Muscle layer of colon (tissue), 2 donors: ENCODE data around the gene SEH1L.
"Not testable (repeated sequence)": the region's sequence is repeated elsewhere in the genome, so short reads cannot be mapped to it uniquely, and the experiment has no call there.

Source experiments
- H3K27ac ChIP-seq: one replicate; pipeline ENCODE4 v1.7.0; 2013; ENCODE audit warnings: low read depth, mild to moderate bottlenecking, low read length, moderate library complexity
- H3K27me3 ChIP-seq, 2 donors: one replicate each; pipeline ENCODE4 v1.7.0; 2013; ENCODE audit warnings: low read length in 2 of 2, mild to moderate bottlenecking in 2 of 2; ENCODE audit not compliant: insufficient read depth in 2 of 2, control insufficient read depth in 1 of 2
- H3K36me3 ChIP-seq: one replicate; pipeline ENCODE4 v1.7.0; 2013; ENCODE audit warnings: mild to moderate bottlenecking, low read length; ENCODE audit not compliant: insufficient read depth
- H3K4me1 ChIP-seq: one replicate; pipeline ENCODE4 v1.7.0; 2013; ENCODE audit warnings: mild to moderate bottlenecking, low read length; ENCODE audit not compliant: insufficient read depth
- H3K4me3 ChIP-seq, 2 donors: one replicate each; pipeline ENCODE4 v1.7.0; 2013; ENCODE audit warnings: low read length in 2 of 2, low read depth in 1 of 2, mild to moderate bottlenecking in 1 of 2, moderate library complexity in 1 of 2
- H3K9ac ChIP-seq: one replicate; pipeline ENCODE4 v1.7.0; 2013; ENCODE audit warnings: low read length
- H3K9me3 ChIP-seq: one replicate; pipeline ENCODE4 v1.7.0; 2013; ENCODE audit warnings: mild to moderate bottlenecking, low read length
- donor health status: abdominal sarcoma.
- donor health status: Adenocarcinoma of cecum.

Gene SEH1L

DNA sequence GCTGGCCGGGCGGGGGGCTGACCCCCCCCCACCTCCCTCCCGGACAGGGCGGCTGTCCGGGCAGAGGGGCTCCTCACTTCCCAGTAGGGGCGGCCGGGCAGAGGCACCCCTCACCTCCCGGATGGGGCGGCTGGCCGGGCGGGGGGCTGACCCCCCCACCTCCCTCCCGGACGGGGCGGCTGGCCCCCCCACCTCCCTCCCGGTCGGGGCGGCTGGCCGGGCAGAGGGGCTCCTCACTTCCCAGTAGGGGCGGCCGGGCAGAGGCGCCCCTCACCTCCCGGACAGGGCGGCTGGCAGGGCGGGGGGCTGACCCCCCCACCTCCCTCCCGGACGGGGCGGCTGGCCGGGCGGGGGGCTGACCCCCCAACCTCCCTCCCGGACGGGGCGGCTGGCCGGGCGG, 32.3 kb downstream of the SEH1L start:
- not testable (repeated sequence) for H3K9ac ChIP-seq, H3K27ac ChIP-seq, H3K9me3 ChIP-seq, H3K4me3 ChIP-seq, H3K27me3 ChIP-seq, H3K4me1 ChIP-seq
- H3K36me3 ChIP-seq = peaks cover 11% of the 10 kb centered on the region

DNA sequence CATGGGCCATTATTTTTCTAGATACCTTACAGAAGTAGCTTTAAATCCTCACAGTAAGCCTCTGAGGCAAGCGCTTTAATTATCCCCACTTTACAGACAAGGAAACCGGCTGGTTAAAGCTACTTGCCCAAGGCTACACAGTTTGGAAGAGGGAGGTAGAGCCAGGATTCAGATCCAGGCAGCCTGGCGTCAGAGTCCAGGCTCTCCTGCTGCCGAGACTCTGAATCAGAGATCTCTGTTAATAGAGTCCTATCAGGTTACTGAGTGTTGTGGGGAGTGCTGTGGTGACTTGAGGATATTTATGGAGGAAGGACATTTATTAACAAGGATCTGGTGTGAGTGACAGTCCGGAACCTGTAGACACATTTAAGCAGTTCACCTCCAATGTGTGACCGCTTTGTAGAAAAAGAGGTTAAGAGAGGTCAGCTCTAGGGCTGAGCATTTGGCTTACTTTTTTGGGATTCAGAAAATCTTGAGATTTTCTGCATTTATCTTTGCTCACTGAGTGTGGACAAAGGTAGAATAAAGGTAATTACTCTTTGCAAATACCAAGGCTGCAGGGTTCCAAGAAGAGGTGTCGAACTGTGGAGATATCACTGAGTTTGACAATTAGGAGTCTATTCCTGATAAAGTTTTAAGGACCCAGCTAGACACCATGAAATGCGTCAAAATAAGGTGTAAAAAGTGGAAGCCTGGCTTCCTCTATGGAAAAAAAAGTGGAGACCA, 41.7 kb downstream of the SEH1L start:
- Histone ChIP-seq H3K9me3 (no peaks in the 10 kb centered on the region), H3K36me3 (peaks cover 6% of the 10 kb centered on the region), H3K27ac (no peak overlapping the region), H3K27me3 (no peaks in the 10 kb centered on the region), H3K4me1 (peaks cover 24% of the 10 kb centered on the region), H3K4me3 (no peak overlapping the region), H3K9ac (no peak overlapping the region)

DNA sequence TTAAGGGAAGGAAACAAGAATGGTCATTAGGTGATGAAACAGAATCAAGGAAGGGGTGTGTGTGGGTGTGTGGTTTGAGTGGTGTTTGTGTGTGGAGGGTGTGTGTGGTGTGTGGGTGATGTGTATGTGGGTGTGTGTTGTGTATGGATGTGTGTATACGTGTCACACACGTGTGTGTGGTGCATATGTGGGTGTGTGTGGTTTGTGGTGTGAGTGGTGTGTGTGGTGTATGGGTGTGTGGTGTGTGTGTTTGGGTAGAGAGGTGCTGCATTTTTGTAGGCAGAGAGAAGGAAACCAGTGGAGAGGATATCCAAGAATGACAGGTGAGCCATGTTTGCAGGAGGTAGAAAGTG, 42.3 kb downstream of the SEH1L start:
- Histone ChIP-seq H3K9me3 (no peaks in the 10 kb centered on the region), H3K9ac (no peak overlapping the region), H3K4me3 (peak overlapping the region; percentile 61 to 92), H3K36me3 (peaks cover 6% of the 10 kb centered on the region), H3K27me3 (no peaks in the 10 kb centered on the region), H3K27ac (no peak overlapping the region), H3K4me1 (peaks cover 24% of the 10 kb centered on the region)

DNA sequence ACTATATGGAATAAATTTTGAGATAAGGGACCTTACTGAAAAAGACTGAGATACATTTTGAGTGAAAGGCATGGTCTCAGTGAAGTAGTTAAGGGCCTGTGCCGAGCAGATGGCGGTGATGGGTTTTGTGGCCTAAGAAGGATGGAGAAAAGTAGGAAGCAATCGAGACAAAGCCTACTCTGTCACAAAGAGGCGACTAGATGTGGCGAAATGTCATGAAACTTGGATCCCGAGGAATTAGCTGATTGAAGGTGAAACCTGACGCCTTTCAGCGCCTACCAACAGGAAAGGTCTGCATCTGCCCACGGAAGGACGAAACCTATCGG, 42.8 kb downstream of the SEH1L start:
- H3K27ac ChIP-seq = peak overlapping the region; percentile 86
- H3K9ac ChIP-seq = peak overlapping the region; percentile 19
- H3K36me3 ChIP-seq = peaks cover 6% of the 10 kb centered on the region
- H3K27me3 ChIP-seq = no peaks in the 10 kb centered on the region
- peak overlapping the region; percentile 61 to 92 for H3K4me3 ChIP-seq
- peaks cover 24% of the 10 kb centered on the region for H3K4me1 ChIP-seq
- no peaks in the 10 kb centered on the region for H3K9me3 ChIP-seq

DNA sequence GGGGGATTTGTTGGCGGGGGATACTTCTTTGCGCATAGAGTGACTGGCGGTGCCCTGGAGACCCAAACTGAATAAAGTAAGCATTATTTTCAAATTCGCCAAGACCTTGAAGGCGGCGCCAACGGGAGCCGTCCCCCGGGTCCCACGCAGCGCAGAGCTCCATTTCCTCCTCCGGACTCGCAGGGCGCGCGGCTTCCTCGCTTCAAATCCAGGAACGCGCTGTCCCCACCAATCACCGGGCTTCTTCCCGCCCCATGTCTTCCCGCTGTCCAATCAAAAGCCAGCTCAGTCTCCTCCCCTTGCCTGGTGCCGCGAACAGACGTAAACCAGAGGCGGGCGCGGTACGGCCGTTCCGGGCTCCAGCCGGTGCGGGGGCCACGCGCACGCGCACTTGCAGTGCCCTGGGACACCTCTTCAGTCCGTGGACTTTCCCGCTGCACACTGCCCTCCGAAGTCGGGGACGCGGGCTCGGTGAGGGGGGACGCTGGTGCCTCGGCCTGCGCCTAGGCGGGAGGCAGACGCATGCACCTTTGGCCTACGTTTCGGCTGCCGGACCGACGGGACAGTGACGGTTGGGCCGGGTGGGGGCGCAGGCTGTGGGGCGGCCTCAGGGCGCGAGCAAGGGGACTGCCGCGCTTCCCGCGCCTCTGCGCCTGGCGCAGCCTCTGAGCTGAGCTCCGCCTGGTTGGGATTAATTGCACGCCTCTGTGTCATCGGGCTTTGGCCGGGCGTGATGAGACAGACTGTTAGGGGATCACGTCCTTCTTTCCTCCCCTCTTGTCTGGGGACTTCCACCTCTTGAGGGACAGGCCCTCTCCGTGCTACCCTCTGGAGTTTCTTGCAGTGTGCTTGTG, 43.4 kb downstream of the SEH1L start, which contains the start of gene CEP192:
TSS of gene CEP192 (plus strand) at position 396 of the 854 bp plus-strand sequence. CDS start 8,063 bp downstream, outside the sequence.
- H3K9me3 ChIP-seq = no peaks in the 10 kb centered on the region
- H3K27me3 ChIP-seq = no peaks in the 10 kb centered on the region
- H3K36me3 ChIP-seq = peaks cover 6% of the 10 kb centered on the region
- H3K4me1 ChIP-seq = peaks cover 24% of the 10 kb centered on the region
- H3K27ac ChIP-seq = peak within 1 kb of the TSS; percentile 86
- H3K4me3 ChIP-seq = peak within 1 kb of the TSS; percentile 61 to 92
- H3K9ac ChIP-seq = peak within 1 kb of the TSS; percentile 25

DNA sequence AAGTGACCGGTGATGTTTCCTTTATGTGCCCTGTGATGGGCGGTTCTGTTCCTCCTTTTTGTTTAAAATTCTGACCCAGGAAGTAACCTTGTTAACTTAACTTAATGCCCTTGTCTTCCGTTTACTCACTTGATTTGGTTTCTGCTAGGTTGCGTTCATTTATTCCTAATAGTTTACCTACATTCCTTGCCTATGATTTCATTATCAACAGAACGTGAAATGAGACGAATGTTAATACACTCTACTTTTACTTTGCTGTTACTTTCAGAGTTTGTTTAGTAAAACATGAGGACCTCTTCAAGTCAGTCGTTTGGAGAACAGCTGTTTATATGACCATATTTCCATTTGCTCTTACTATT, 44.0 kb downstream of the SEH1L start:
- Histone ChIP-seq H3K9me3 (no peaks in the 10 kb centered on the region), H3K36me3 (peaks cover 4% of the 10 kb centered on the region), H3K27me3 (no peaks in the 10 kb centered on the region), H3K27ac (peak overlapping the region; percentile 86), H3K9ac (peak overlapping the region; percentile 25), H3K4me1 (peaks cover 24% of the 10 kb centered on the region), H3K4me3 (peak overlapping the region; percentile 61 to 92)

DNA sequence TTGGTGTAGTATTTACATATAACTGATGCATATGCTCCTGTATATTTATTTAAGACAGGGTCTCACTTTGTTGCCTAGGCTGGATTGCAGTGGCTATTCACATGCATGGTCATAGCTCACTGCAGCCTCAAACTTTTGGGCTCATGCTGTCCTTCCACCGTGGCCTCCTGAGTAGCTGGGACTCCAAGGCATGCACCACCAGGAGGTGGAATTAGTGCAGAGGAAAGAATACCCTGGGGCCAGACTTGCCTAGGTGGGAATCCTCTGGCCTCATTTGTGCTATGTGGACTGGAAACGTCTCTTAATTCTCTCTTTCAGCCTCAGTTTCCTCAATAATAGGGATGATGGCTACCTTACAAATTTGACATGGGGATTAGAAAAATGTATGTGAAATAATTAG, 45.6 kb downstream of the SEH1L start:
- Histone ChIP-seq H3K4me3 (no peak overlapping the region), H3K27ac (no peak overlapping the region), H3K9me3 (no peaks in the 10 kb centered on the region), H3K36me3 (no peaks in the 10 kb centered on the region), H3K27me3 (no peaks in the 10 kb centered on the region), H3K4me1 (peaks cover 24% of the 10 kb centered on the region), H3K9ac (no peak overlapping the region)

DNA sequence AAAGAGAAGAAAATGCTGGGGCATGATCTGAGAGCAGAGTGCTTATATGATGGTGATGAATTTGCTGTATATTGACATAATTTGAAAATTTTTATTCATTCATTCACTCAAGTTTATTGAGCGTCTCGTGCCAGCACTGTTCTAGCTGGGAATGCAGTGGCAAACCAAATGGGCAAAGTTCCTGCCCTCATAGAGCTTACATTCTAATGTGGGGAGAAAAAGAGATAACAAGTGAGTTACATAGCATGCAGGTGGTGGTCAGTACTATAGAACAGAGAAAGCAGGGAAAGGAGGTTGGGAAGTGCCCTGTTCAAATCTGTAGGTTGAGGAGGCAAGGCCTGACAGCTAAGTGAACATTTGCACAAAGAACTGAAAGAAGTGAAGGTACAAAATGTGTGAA, 47.6 kb downstream of the SEH1L start:
- Histone ChIP-seq H3K4me1 (peaks cover 19% of the 10 kb centered on the region), H3K9me3 (no peaks in the 10 kb centered on the region), H3K27ac (no peak overlapping the region), H3K4me3 (no peak overlapping the region), H3K27me3 (no peaks in the 10 kb centered on the region), H3K36me3 (no peaks in the 10 kb centered on the region), H3K9ac (no peak overlapping the region)

DNA sequence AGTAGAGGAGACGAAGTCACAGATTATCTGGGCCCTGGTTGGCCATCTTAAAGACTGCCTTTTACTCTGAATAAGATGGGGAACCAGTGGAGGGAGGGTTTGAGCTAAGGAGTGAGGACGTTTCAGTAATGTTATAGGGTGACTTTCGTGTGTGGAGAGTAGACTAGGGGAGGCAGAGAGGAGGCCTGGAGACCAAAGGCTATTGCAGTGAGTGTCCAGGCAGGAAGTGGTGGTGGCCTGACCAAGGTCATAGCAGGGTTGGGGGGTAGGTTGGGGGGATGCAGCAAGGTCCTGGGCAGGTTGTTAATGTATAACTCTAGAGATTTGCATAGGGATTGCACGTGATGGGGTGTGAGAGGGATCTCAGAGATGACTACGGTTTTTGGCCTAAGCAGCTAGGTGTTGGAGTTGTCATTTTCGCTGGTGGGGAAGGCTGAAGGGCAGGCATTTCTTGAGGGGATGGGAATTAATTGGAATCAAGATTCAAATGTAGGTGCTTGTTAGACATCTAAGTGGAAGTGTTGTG, 48.2 kb downstream of the SEH1L start:
- no peaks in the 10 kb centered on the region for H3K9me3 ChIP-seq
- peaks cover 17% of the 10 kb centered on the region for H3K4me1 ChIP-seq
- no peak overlapping the region for H3K4me3 ChIP-seq
- no peaks in the 10 kb centered on the region for H3K36me3 ChIP-seq
- H3K9ac ChIP-seq = no peak overlapping the region
- no peak overlapping the region for H3K27ac ChIP-seq
- no peaks in the 10 kb centered on the region for H3K27me3 ChIP-seq

DNA sequence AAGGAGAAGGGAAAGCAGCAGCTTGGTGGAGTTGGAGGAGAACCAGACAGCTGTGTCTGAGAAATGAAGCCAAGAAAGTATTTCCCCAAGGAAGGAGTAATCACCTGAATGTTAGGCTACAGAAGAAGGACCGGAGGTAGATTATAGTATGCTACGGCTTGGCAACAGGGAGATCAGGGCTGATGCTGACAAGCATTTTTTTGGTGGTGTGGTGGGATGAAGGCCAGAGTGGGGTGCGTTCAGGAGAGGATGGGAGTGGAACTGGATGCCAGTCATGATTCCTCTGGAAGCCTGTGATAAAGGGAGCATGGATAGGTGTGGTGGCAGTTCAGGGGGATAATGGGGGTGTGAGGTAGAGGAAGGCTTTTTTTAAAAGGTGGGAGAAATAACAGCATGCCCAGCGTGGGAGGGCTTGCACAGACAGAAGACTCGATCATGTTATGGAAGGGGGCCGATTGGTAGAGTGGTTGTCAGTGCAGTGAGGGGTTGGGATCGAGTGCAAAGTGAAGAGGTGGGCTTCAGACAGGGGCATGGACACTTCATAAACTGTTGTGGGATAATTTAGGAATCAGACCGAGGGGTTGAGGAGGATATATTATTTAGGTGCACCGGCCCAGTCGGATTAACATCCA, 49.0 kb downstream of the SEH1L start:
- Histone ChIP-seq H3K9ac (no peak overlapping the region), H3K9me3 (no peaks in the 10 kb centered on the region), H3K4me1 (peaks cover 17% of the 10 kb centered on the region), H3K27ac (no peak overlapping the region), H3K4me3 (no peak overlapping the region), H3K27me3 (no peaks in the 10 kb centered on the region), H3K36me3 (no peaks in the 10 kb centered on the region)

DNA sequence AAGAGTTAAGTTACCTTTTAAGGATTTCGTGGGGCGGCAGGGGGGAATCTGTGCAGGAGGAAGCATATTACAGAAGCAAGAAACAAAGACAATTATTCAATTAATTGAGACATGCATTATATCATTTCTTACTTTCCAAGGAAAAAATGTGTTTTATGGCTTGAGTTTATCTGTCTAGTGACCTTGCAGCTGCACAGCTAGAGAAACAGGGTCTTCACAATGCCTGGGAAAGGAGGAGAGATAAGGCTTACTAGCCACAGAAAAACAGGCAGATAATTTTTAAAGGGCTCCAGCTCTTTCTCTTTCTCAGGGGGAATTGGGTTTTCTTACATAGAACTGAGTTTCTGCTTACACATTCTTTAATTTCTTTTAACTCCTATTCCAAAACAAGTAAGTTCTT, 49.5 kb downstream of the SEH1L start:
- not testable (repeated sequence) for H3K9me3 ChIP-seq, H3K4me3 ChIP-seq, H3K36me3 ChIP-seq, H3K27me3 ChIP-seq, H3K27ac ChIP-seq, H3K9ac ChIP-seq
- peaks cover 11% of the 10 kb centered on the region for H3K4me1 ChIP-seq
